Naive thymus-derived CD4-positive, alpha-beta T cell (primary cell): Measurements from ENCODE around the gene CREB5. TPM values are rescaled to one million over a fixed set of nuclear protein-coding genes. Genes with fewer than 3 reads are reported as not detected.

Experiments used
- ATAC-seq: fragments of 150-1000 bp; cut with Tn5 transposase; 2 replicates; pipeline ENCODE4 v1.10.0; 2021; ENCODE audit warnings: mild to moderate bottlenecking, moderate library complexity
- CTCF ChIA-PET: fragments of 350-600 bp; sonication (Branson Sonifier 250); formaldehyde crosslinking; loops from one replicate; lab custom pipeline; 2021; ENCODE audit warnings: antibody characterized with exemption; lab: Charles Lee
- POLR2A ChIA-PET: fragments of 350-600 bp; sonication (Branson Sonifier 250); formaldehyde crosslinking; loops from one replicate; lab custom pipeline; 2021; ENCODE audit warnings: antibody characterized with exemption, inconsistent platforms; lab: Charles Lee
- DNase-seq, 9 donors: peaks; one replicate each; pipeline versions ENCODE4 v3.0.0 to v3.0.0-alpha.2; 2020 to 2022; ENCODE audit warnings: mixed read lengths in 1 of 9
- H3K27ac ChIP-seq: one replicate; pipeline ENCODE4 v1.7.0; 2013; ENCODE audit warnings: mild to moderate bottlenecking, low read depth, low read length, moderate library complexity
- H3K27me3 ChIP-seq, 2 donors: one replicate each; pipeline ENCODE4 v1.7.0; 2013; ENCODE audit warnings: low read length in 2 of 2, mild to moderate bottlenecking in 2 of 2, moderate library complexity in 2 of 2; ENCODE audit not compliant: control insufficient read depth in 2 of 2, insufficient read depth in 2 of 2
- H3K36me3 ChIP-seq, 3 experiments: 1 replicate in 2 of 3; 2 replicates in 1 of 3; pipeline ENCODE4 v1.7.0; 2013; ENCODE audit warnings: low read length in 3 of 3, mild to moderate bottlenecking in 3 of 3, moderate library complexity in 1 of 3; ENCODE audit not compliant: insufficient read depth in 3 of 3, control insufficient read depth in 2 of 3
- H3K4me1 ChIP-seq, 2 donors: one replicate each; pipeline ENCODE4 v1.7.0; 2013; ENCODE audit warnings: low read length in 2 of 2, mild to moderate bottlenecking in 2 of 2, moderate library complexity in 1 of 2; ENCODE audit not compliant: control insufficient read depth in 2 of 2, insufficient read depth in 2 of 2
- H3K4me3 ChIP-seq: 2 replicates; pipeline ENCODE4 v1.7.0; 2013; ENCODE audit warnings: mild to moderate bottlenecking, low read length
- H3K9me3 ChIP-seq, 3 experiments: 1 replicate in 2 of 3; 2 replicates in 1 of 3; pipeline ENCODE4 v1.7.0; 2013; ENCODE audit warnings: low read length in 3 of 3; ENCODE audit not compliant: control insufficient read depth in 2 of 3
- H3K27ac Mint-ChIP-seq, 9 donors: one replicate each; pipeline ENCODE4 v1.8.0; 2020 to 2022; ENCODE audit warnings: mixed read lengths in 9 of 9, mild to moderate bottlenecking in 8 of 9, moderate library complexity in 5 of 9, inconsistent platforms in 2 of 9
- H3K27me3 Mint-ChIP-seq, 5 donors: one replicate each; pipeline ENCODE4 v1.8.0; 2021 to 2022; ENCODE audit warnings: mixed read lengths in 5 of 5, mild to moderate bottlenecking in 1 of 5
- H3K36me3 Mint-ChIP-seq, 5 donors: one replicate each; pipeline ENCODE4 v1.8.0; 2020 to 2022; ENCODE audit warnings: mixed read lengths in 5 of 5, mild to moderate bottlenecking in 3 of 5, inconsistent platforms in 1 of 5
- H3K4me1 Mint-ChIP-seq, 7 donors: one replicate each; pipeline ENCODE4 v1.8.0; 2020 to 2022; ENCODE audit warnings: mixed read lengths in 7 of 7, mild to moderate bottlenecking in 3 of 7, inconsistent platforms in 1 of 7
- H3K4me3 Mint-ChIP-seq, 10 donors: one replicate each; pipeline ENCODE4 v1.8.0; 2020 to 2022; ENCODE audit warnings: mild to moderate bottlenecking in 10 of 10, mixed read lengths in 10 of 10, moderate library complexity in 6 of 10, inconsistent platforms in 2 of 10
- H3K9me3 Mint-ChIP-seq, 11 donors: one replicate each; pipeline ENCODE4 v1.8.0; 2020 to 2022; ENCODE audit warnings: mixed read lengths in 11 of 11, mild to moderate bottlenecking in 4 of 11, inconsistent platforms in 1 of 11, moderate library complexity in 1 of 11
- intact Hi-C, 2 donors: fragments of 100-400 bp; cut with micrococcal nuclease; formaldehyde crosslinking; loops; one replicate each; pipeline ENCODE4 v1.15.1; 2023
- polyA plus RNA-seq, 2 donors: library from polyadenylated mRNA; unstranded; fragments of 300-500 nt; fragmentation: Illumina TruSeq; gene quantifications; one replicate each; pipeline ENCODE4 v1.2.3, GENCODE V29; 2021
- total RNA-seq, 6 experiments: library from RNA in 5 of 6; stranded (reverse) in 5 of 6; gene quantifications; 1 replicate in 5 of 6; 2 replicates in 1 of 6; pipeline ENCODE4 v1.2.3 and lab custom pipeline; 2021 to 2026

The CREB5 gene
- total and polyA plus RNA-seq, 7 experiments from 2014 or later = 0.22 to 18.4 (median 3.6) TPM; not detected in 4

DNA sequence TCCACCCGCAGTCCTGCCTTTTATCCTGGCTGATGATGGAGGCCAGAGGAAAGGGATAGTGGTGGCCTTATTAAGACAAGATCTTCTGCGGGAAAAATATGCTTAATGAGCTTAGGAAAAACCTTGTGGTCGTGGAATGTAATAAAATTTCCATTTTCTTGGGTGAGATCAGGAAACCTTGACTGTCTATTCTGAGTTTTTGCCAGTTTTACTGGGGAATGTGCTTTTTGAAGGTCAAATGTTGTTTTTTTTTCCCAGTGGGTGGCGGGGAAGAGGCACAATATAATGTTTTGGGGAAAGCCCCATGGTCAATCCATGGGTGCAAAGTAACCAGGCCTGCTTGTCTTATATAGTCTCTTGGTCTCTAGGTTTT, 118.5 kb downstream of the CREB5 start:
- H3K9me3 ChIP-seq = no peaks in the 10 kb centered on the region
- Mint-ChIP-seq H3K4me1 (no peaks in the 10 kb centered on the region), H3K27me3 (peaks cover 0 to 35% (median 4%) of the 10 kb centered on the region in 5 donors), H3K4me3 (no peak overlapping the region), H3K27ac (no peak overlapping the region), H3K36me3 (no peaks in the 10 kb centered on the region), H3K9me3 (peaks cover 0 to 4% (median 0%) of the 10 kb centered on the region in 11 donors)
- no peaks in the 10 kb centered on the region for H3K4me1 ChIP-seq
- no peaks in the 10 kb centered on the region for H3K36me3 ChIP-seq
- H3K27ac ChIP-seq = no peak overlapping the region
- ATAC-seq (no peak), DNase-seq (no peak)
- no peaks in the 10 kb centered on the region for H3K27me3 ChIP-seq
- H3K4me3 ChIP-seq = no peak overlapping the region
- intact Hi-C loops = no loop called here
- ChIA-PET POLR2A (no interaction called here), CTCF (no interaction called here)

DNA sequence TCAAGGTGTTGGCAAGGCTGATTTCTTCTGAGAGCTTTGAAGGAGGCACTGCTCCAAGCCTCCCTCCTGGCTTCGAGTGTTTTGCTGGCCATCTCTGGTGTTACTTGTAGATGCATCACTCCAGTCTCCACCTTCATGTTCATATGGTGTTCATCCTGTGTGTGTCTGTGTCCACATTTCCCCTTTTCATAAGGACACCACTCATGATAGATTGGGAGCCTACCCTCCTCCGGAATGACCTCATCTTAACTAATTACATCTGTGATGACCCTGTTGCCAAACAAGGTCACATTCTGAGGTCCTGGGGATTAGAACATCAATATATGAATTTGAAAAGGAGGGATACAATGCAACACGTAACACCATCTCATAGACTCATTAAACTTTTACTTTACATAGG, 119.0 kb downstream of the CREB5 start:
- no peaks in the 10 kb centered on the region for H3K36me3 Mint-ChIP-seq
- CTCF ChIA-PET = no interaction called here
- H3K4me3 ChIP-seq = no peak overlapping the region

DNA sequence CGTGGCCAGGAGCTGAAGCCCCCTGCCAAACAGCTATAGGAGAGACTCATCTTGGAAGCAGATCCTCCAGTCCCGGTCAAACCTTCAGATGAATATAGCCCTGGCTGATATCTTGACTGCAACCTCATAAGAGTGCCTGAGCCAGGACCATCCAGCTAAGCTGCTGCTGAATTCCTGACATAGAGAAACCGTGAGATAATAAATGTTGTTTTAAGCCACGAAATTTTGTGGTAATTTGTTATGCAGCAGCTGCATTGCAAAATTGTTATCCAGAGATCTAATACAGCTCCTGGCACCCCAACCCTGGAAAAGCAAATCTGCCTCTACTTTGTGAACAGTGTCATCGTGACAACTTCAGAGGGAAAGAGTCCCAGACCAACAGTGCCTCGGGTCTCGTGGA, 119.9 kb downstream of the CREB5 start:
- H3K27ac ChIP-seq = no peak overlapping the region
- H3K27me3 ChIP-seq = no peaks in the 10 kb centered on the region
- ChIA-PET CTCF (no interaction called here), POLR2A (interaction anchor here (0.7 kb wide), 1 partner anchor 10 kb away, joined by 3 read pairs; no protein-coding TSS in a partner anchor)
- Mint-ChIP-seq H3K4me1 (no peaks in the 10 kb centered on the region), H3K36me3 (no peaks in the 10 kb centered on the region), H3K27ac (no peak overlapping the region), H3K4me3 (no peak overlapping the region), H3K9me3 (peaks cover 0 to 4% (median 0%) of the 10 kb centered on the region in 11 donors), H3K27me3 (peaks cover 0 to 35% (median 7%) of the 10 kb centered on the region in 5 donors)
- H3K4me1 ChIP-seq = no peaks in the 10 kb centered on the region
- no peak for ATAC-seq
- intact Hi-C loops = no loop called here
- no peaks in the 10 kb centered on the region for H3K9me3 ChIP-seq
- DNase-seq = no peak
- H3K36me3 ChIP-seq = no peaks in the 10 kb centered on the region
- H3K4me3 ChIP-seq = no peak overlapping the region

More for the DNA sequence above, 119.0 kb downstream of the CREB5 start:
- Histone ChIP-seq H3K36me3 (no peaks in the 10 kb centered on the region), H3K27me3 (no peaks in the 10 kb centered on the region), H3K9me3 (no peaks in the 10 kb centered on the region), H3K4me1 (no peaks in the 10 kb centered on the region), H3K27ac (no peak overlapping the region)
- no peak for DNase-seq
- POLR2A ChIA-PET = no interaction called here
- Mint-ChIP-seq H3K4me1 (no peaks in the 10 kb centered on the region), H3K27ac (no peak overlapping the region), H3K27me3 (peaks cover 0 to 35% (median 4%) of the 10 kb centered on the region in 5 donors), H3K4me3 (no peak overlapping the region), H3K9me3 (peaks cover 0 to 4% (median 0%) of the 10 kb centered on the region in 11 donors)
- intact Hi-C loops = no loop called here
- ATAC-seq = no peak

DNA sequence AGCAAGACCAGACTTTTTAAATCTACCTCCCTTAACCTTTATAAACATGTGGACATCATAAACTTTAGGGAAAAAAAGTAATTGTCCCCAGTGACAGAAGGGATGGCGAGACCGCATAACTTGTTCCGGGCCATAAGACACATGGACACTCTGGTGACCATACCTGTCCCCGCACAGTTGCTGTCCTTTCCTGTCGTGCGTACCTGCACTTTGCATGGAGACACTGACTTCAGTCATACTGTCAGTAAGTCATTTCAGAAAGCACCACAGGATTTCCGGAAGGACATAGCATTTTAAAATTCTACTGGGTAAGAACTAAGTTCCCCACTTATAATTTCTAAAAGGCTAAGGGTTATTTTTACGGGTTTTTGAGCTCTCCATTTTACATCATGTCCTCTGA, 120.9 kb downstream of the CREB5 start:
- Mint-ChIP-seq H3K27ac (peak overlapping the region in 1 of 9 donors; percentile 1), H3K36me3 (no peaks in the 10 kb centered on the region), H3K4me3 (no peak overlapping the region), H3K9me3 (peaks cover 0 to 4% (median 0%) of the 10 kb centered on the region in 11 donors), H3K4me1 (no peaks in the 10 kb centered on the region), H3K27me3 (peaks cover 5 to 31% (median 15%) of the 10 kb centered on the region in 5 donors)
- ChIA-PET CTCF (no interaction called here), POLR2A (no interaction called here)
- no peak for ATAC-seq
- H3K27ac ChIP-seq = no peak overlapping the region
- no peaks in the 10 kb centered on the region for H3K27me3 ChIP-seq
- H3K4me3 ChIP-seq = no peak overlapping the region
- H3K9me3 ChIP-seq = no peaks in the 10 kb centered on the region
- intact Hi-C loops = no loop called here
- no peak for DNase-seq
- no peaks in the 10 kb centered on the region for H3K36me3 ChIP-seq
- no peaks in the 10 kb centered on the region for H3K4me1 ChIP-seq

- Mint-ChIP-seq H3K36me3 (no peaks in the 10 kb centered on the region), H3K27ac (no peak overlapping the region), H3K4me3 (no peak overlapping the region), H3K9me3 (peaks cover 0 to 4% (median 0%) of the 10 kb centered on the region in 11 donors), H3K27me3 (peaks cover 8 to 35% (median 16%) of the 10 kb centered on the region in 5 donors), H3K4me1 (no peaks in the 10 kb centered on the region)
- CTCF ChIA-PET = no interaction called here
- no peaks in the 10 kb centered on the region for H3K9me3 ChIP-seq
- POLR2A ChIA-PET = no interaction called here
- no peaks in the 10 kb centered on the region for H3K36me3 ChIP-seq
- ATAC-seq (no peak), DNase-seq (no peak)
- no peaks in the 10 kb centered on the region for H3K4me1 ChIP-seq
- intact Hi-C loops = no loop called here
- no peaks in the 10 kb centered on the region for H3K27me3 ChIP-seq
- H3K27ac ChIP-seq = no peak overlapping the region
- H3K4me3 ChIP-seq = no peak overlapping the region
Observed at GRCh38 chr7:28533731-28534531, 121.6 kb downstream of the CREB5 start.

- no peaks in the 10 kb centered on the region for H3K9me3 ChIP-seq
- no peaks in the 10 kb centered on the region for H3K4me1 Mint-ChIP-seq
Observed at GRCh38 chr7:28536259-28536658, 123.9 kb downstream of the CREB5 start.

More at GRCh38 chr7:28536259-28536658, 123.9 kb downstream of the CREB5 start:
- intact Hi-C loops = no loop called here
- Mint-ChIP-seq H3K27me3 (peaks cover 8 to 45% (median 19%) of the 10 kb centered on the region in 5 donors), H3K27ac (no peak overlapping the region), H3K36me3 (no peaks in the 10 kb centered on the region), H3K4me3 (no peak overlapping the region), H3K9me3 (peaks cover 0 to 4% (median 0%) of the 10 kb centered on the region in 11 donors)
- Histone ChIP-seq H3K4me3 (no peak overlapping the region), H3K27me3 (no peaks in the 10 kb centered on the region), H3K36me3 (no peaks in the 10 kb centered on the region), H3K27ac (no peak overlapping the region), H3K4me1 (no peaks in the 10 kb centered on the region)
- DNase-seq (no peak), ATAC-seq (no peak)
- ChIA-PET POLR2A (no interaction called here), CTCF (no interaction called here)
